ENCODE data around the gene JPH2. TPM values are rescaled to one million over a fixed set of nuclear protein-coding genes. Genes with fewer than 3 reads are reported as not detected.
A peak's percentile ranks its signal among the peaks of the same experiment; 100 is the strongest.

JPH2 gene
- total RNA-seq, 1 donor from 2014 or later = 0.80 TPM

- H3K27ac Mint-ChIP-seq (ENCODE audit: unreplicated experiment) = peak overlapping the region; percentile 36
- DNase-seq (ENCODE audit: low spot score) = no peak
- H3K4me1 Mint-ChIP-seq (ENCODE audit: unreplicated experiment) = peaks cover 5% of the 10 kb centered on the region
- no peak overlapping the region for H3K4me3 Mint-ChIP-seq (ENCODE audit: unreplicated experiment)
- H3K36me3 Mint-ChIP-seq (ENCODE audit: low read depth, unreplicated experiment) = no peaks in the 10 kb centered on the region
- no peaks in the 10 kb centered on the region for H3K9me3 Mint-ChIP-seq (ENCODE audit: unreplicated experiment)
- no peak for TF ChIP-seq CTCF (IDR thresholded peaks at IDR 0.05; ENCODE audit: unreplicated experiment)
- H3K27me3 Mint-ChIP-seq (ENCODE audit: unreplicated experiment) = no peaks in the 10 kb centered on the region
These were observed 33.3 kb downstream of the JPH2 start for GRCh38 chr20:44153636-44154043.

DNA sequence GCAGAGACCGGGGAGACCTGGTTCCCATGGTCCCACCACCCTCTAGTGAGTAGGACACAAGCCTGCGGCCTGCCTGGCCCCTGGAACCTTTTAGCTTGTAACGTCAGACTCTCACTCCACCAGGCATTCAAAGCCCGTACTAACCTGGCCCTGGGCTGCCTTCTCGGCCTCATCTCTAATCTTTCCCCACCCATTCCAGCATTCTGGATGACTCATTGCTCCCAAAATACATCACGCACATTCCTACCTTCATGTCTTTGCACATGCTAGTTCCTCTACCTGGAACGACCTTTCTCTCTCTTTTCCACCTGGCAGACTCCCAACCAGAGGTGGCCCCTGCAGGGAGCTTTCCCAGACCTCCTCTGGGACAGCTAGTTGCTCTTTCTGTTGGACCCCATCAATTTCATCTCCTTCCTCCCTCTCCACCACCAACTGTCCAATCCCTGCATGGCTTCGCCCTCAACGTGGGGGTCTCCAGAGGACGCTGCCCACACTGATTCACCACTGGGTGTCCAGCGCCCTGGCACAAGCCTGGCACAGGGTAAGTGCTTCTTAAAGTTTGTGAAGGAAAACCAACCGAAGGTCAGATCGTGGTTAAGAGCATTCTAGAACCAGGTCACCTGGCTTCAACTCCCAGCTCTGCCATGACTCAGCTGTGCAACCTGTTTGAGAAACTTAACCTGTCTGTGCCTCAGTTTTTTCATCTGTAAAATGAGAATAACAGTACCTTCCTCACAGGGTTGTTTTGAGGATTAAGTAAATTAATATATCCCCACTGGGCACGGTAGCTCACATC is 35.2 kb downstream of the JPH2 start:
- Mint-ChIP-seq H3K4me1 (ENCODE audit: unreplicated experiment) (peaks cover 5% of the 10 kb centered on the region), H3K9me3 (ENCODE audit: unreplicated experiment) (no peaks in the 10 kb centered on the region), H3K36me3 (ENCODE audit: low read depth, unreplicated experiment) (no peaks in the 10 kb centered on the region), H3K27me3 (ENCODE audit: unreplicated experiment) (peaks cover 1% of the 10 kb centered on the region), H3K27ac (ENCODE audit: unreplicated experiment) (no peak overlapping the region), H3K4me3 (ENCODE audit: unreplicated experiment) (no peak overlapping the region)
- no peak for DNase-seq (ENCODE audit: low spot score)
- no peak for TF ChIP-seq CTCF (IDR thresholded peaks at IDR 0.05; ENCODE audit: unreplicated experiment)

- Mint-ChIP-seq H3K36me3 (ENCODE audit: low read depth, unreplicated experiment) (no peaks in the 10 kb centered on the region), H3K9me3 (ENCODE audit: unreplicated experiment) (no peaks in the 10 kb centered on the region), H3K4me3 (ENCODE audit: unreplicated experiment) (no peak overlapping the region), H3K27ac (ENCODE audit: unreplicated experiment) (peak overlapping the region; percentile 54), H3K4me1 (ENCODE audit: unreplicated experiment) (peaks cover 9% of the 10 kb centered on the region), H3K27me3 (ENCODE audit: unreplicated experiment) (peaks cover 8% of the 10 kb centered on the region)
- no peak for DNase-seq (ENCODE audit: low spot score)
- no peak for TF ChIP-seq CTCF (IDR thresholded peaks at IDR 0.05; ENCODE audit: unreplicated experiment)
These were observed 40.7 kb downstream of the JPH2 start for GRCh38 chr20:44146272-44146671.

- DNase-seq (ENCODE audit: low spot score) = no peak
- H3K36me3 Mint-ChIP-seq (ENCODE audit: low read depth, unreplicated experiment) = no peaks in the 10 kb centered on the region
- no peak overlapping the region for H3K27ac Mint-ChIP-seq (ENCODE audit: unreplicated experiment)
- H3K9me3 Mint-ChIP-seq (ENCODE audit: unreplicated experiment) = no peaks in the 10 kb centered on the region
- no peak for TF ChIP-seq CTCF (IDR thresholded peaks at IDR 0.05; ENCODE audit: unreplicated experiment)
- peaks cover 9% of the 10 kb centered on the region for H3K4me1 Mint-ChIP-seq (ENCODE audit: unreplicated experiment)
- no peak overlapping the region for H3K4me3 Mint-ChIP-seq (ENCODE audit: unreplicated experiment)
- peaks cover 8% of the 10 kb centered on the region for H3K27me3 Mint-ChIP-seq (ENCODE audit: unreplicated experiment)
These were observed 41.7 kb downstream of the JPH2 start for GRCh38 chr20:44145131-44145775.

DNA sequence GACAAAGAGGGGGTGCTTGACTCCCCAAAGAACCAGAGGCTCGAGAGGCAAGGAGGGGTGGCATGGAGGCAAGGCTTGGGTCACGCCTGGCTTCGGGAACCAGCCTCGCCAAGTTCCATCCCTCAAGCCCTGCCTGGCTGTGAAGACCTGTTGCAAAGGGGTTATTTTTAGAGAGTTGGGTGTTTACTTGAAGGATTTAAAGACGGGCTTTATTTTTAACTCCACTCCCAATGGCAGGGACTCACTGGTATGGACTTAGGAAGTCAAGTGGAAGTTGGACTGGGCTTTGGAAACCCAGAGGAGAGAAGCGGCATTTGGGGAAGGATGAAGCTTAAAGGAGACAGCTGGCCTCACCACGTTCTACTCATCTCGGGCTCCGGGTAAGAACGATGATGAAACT is 43.1 kb downstream of the JPH2 start:
- no peak overlapping the region for H3K27ac Mint-ChIP-seq (ENCODE audit: unreplicated experiment)
- H3K4me1 Mint-ChIP-seq (ENCODE audit: unreplicated experiment) = peaks cover 11% of the 10 kb centered on the region
- peaks cover 8% of the 10 kb centered on the region for H3K27me3 Mint-ChIP-seq (ENCODE audit: unreplicated experiment)
- no peaks in the 10 kb centered on the region for H3K36me3 Mint-ChIP-seq (ENCODE audit: low read depth, unreplicated experiment)
- DNase-seq (ENCODE audit: low spot score) = no peak
- no peak overlapping the region for H3K4me3 Mint-ChIP-seq (ENCODE audit: unreplicated experiment)
- TF ChIP-seq CTCF (IDR thresholded peaks at IDR 0.05; ENCODE audit: unreplicated experiment) = no peak
- no peaks in the 10 kb centered on the region for H3K9me3 Mint-ChIP-seq (ENCODE audit: unreplicated experiment)
